Heart left ventricle (tissue), 16 donors: ENCODE results near the gene ROGDI. TPM values are rescaled to one million over a fixed set of nuclear protein-coding genes. Genes with fewer than 3 reads are reported as not detected.

ENCODE experiments used
- ATAC-seq, 4 donors: fragments of 200-7000 bp; cut with Tn5 transposase; one replicate each; pipeline ENCODE4 v1.9.1; 2020 to 2022; ENCODE audit warnings: moderate library complexity in 4 of 4, mild to moderate bottlenecking in 3 of 4, moderate number of reproducible peaks in 1 of 4
- DNase-seq, 5 donors: peaks; one replicate each; pipeline ENCODE4 v3.0.0-alpha.2; 2020
- H3K27ac ChIP-seq, 12 donors: fragments of 200-600 bp; sonication (generic) in 4 of 12; one replicate each; pipeline versions ENCODE4 v1.5.0 to v1.8.0; 2016 to 2022; ENCODE audit warnings: mild to moderate bottlenecking in 2 of 12
- H3K27me3 ChIP-seq, 9 donors: fragments of 200-600 bp; sonication (generic) in 2 of 9; one replicate each; pipeline versions ENCODE4 v1.5.1 to v1.8.0; 2016 to 2022; ENCODE audit warnings: mild to moderate bottlenecking in 3 of 9
- H3K36me3 ChIP-seq, 9 donors: fragments of 200-600 bp; sonication (generic) in 2 of 9; one replicate each; pipeline versions ENCODE4 v1.5.0 to v1.8.0; 2018 to 2022; ENCODE audit warnings: mild to moderate bottlenecking in 2 of 9
- H3K4me1 ChIP-seq, 12 donors: fragments of 200-600 bp; sonication (generic) in 4 of 12; one replicate each; pipeline versions ENCODE4 v1.5.0 to v1.8.0; 2016 to 2022; ENCODE audit warnings: mild to moderate bottlenecking in 3 of 12
- H3K4me3 ChIP-seq, 12 donors: fragments of 200-600 bp; sonication (generic) in 4 of 12; one replicate each; pipeline versions ENCODE4 v1.5.0 to v1.8.0; 2017 to 2022; ENCODE audit warnings: mild to moderate bottlenecking in 9 of 12, moderate library complexity in 4 of 12
- H3K9me3 ChIP-seq, 12 donors: fragments of 200-600 bp; sonication (generic) in 4 of 12; one replicate each; pipeline versions ENCODE4 v1.5.0 to v1.8.0; 2016 to 2022; ENCODE audit warnings: mild to moderate bottlenecking in 1 of 12
- POLR2A ChIP-seq, 2 donors: fragments of 450-650 bp; IDR thresholded peaks; one replicate each; pipeline ENCODE4 v1.6.1; 2017; ENCODE audit warnings: antibody characterized with exemption in 2 of 2, mild to moderate bottlenecking in 2 of 2, moderate library complexity in 2 of 2
- WGBS, 4 donors: extraction: QIAGEN DNeasy Blood & Tissue Kit in 2 of 4; methylation state at CpG; one replicate each; pipeline versions ENCODE4 v1.1.5 to v1.1.7; 2013 to 2018; 5-methylcytosine and 5-hydroxymethylcytosine counted together
- intact Hi-C, 10 donors: fragments of 100-400 bp; cut with DNase I; formaldehyde crosslinking; loops; one replicate each; pipeline versions ENCODE4 v1.11.1 to v1.14.2; 2022
- polyA plus RNA-seq, 2 donors: library from polyadenylated mRNA; stranded (reverse); fragments of 200-250 nt; gene quantifications; one replicate each; pipeline ENCODE4 v1.2.3, GENCODE V29; 2013
- total RNA-seq, 9 donors: library from RNA; depleted of rRNA in 2 of 9; stranded (reverse); fragments of >200 nt in 2 of 9; fragmentation: NEBNext Ultra II Directional in 3 of 9; extraction: Animal tissue kit (Norgen Biotek cat#: 25700) in 3 of 9; gene quantifications; one replicate each; pipeline versions ENCODE4 v1.1.0 to v1.2.4, GENCODE V29; 2016 to 2023
- TF ChIP-seq, protein P1 (sequence below), 12 donors: fragments of 200-600 bp; sonication (generic) in 4 of 12; IDR thresholded peaks; one replicate each; pipeline versions ENCODE4 v1.5.0 to v1.8.0; 2018 to 2022; ENCODE audit warnings: antibody characterized with exemption in 12 of 12, mild to moderate bottlenecking in 5 of 12
- donor health status: ischemic (EF 13 %, LVEDD 7.1; RV severe dilation, severe dysfunction).
- donor health status: healthy with polysubstance abuse.
- donor health status: DM: no; HTN: yes; CAD: no.
- donor health status: DM: no; HTN: no; CAD: no.
- donor health status: ischemic (EF 25% LVEDD 6.9; RV normal size, moderate dysfunction).
- donor health status: ischemic (EF 25% LVEDD 5.7; RV mildly dilated, moderate dysfunction).
- donor health status: healthy.
- donor health status: DM: yes; HTN: yes; CAD: no.
- donor health status: ischemic (EF 35%, LVEDD 5.7; RV mildly dilated, moderate dysfunction).
- donor health status: nonischemic (EF 11% LVEDD 7.7; RV severe dilation, severe dysfunction).
- donor health status: DM: yes; HTN: yes; CAD: no.
- donor health status: PGD.
- donor health status: ischemic (EF 29% LVEDD 5.4; RV normal size, mild dysfunction).
- donor health status: nonischemic (EF 23%, LVEDD 6.1; RV moderate dilation, normal function).

ROGDI gene
- total and polyA plus RNA-seq, 11 donors = 43.4 to 167 (median 95.0) TPM

- TF ChIP-seq, protein P1, sequence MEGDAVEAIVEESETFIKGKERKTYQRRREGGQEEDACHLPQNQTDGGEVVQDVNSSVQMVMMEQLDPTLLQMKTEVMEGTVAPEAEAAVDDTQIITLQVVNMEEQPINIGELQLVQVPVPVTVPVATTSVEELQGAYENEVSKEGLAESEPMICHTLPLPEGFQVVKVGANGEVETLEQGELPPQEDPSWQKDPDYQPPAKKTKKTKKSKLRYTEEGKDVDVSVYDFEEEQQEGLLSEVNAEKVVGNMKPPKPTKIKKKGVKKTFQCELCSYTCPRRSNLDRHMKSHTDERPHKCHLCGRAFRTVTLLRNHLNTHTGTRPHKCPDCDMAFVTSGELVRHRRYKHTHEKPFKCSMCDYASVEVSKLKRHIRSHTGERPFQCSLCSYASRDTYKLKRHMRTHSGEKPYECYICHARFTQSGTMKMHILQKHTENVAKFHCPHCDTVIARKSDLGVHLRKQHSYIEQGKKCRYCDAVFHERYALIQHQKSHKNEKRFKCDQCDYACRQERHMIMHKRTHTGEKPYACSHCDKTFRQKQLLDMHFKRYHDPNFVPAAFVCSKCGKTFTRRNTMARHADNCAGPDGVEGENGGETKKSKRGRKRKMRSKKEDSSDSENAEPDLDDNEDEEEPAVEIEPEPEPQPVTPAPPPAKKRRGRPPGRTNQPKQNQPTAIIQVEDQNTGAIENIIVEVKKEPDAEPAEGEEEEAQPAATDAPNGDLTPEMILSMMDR (IDR thresholded peaks at IDR 0.05) = no peak
- TF ChIP-seq POLR2A (IDR thresholded peaks at IDR 0.05) = no peak
- WGBS, 4 donors = 88 to 89% (median 89%) methylated on average over 2 of the region's 2 CpGs
- no peak for ATAC-seq
- H3K4me3 ChIP-seq = no peak overlapping the region
- no peaks in the 10 kb centered on the region for H3K36me3 ChIP-seq
- no peaks in the 10 kb centered on the region for H3K9me3 ChIP-seq
- H3K4me1 ChIP-seq = no peaks in the 10 kb centered on the region
- no peak for DNase-seq
- H3K27me3 ChIP-seq = no peaks in the 10 kb centered on the region
- intact Hi-C loops = no loop called here
- no peak overlapping the region for H3K27ac ChIP-seq
Observed at GRCh38 chr16:4776141-4776705, 26.2 kb downstream of the ROGDI start.

DNA sequence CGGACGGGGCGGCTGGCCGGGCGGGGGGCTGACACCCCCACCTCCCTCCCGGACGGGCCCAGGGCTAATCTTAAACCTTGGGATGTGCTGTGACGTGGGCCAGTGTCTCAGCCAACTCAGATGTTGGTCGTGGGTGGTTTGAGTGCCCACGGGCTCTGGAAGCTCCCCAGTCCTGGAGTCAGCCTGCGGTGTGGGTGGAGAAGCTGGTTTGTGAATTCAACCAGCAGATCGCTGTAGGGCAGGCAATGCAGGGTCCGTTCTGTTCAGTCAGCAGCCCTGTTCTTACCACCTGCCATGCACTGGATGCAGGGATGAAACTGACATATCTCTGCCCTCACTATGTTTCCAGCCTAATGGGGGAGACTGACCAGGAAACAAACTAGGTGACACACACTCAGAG lies 27.4 kb downstream of the ROGDI start:
- Histone ChIP-seq H3K36me3 (no peaks in the 10 kb centered on the region), H3K9me3 (no peaks in the 10 kb centered on the region), H3K27me3 (no peaks in the 10 kb centered on the region), H3K4me1 (no peaks in the 10 kb centered on the region), H3K27ac (no peak overlapping the region), H3K4me3 (no peak overlapping the region)
- intact Hi-C loops = no loop called here
- DNase-seq (no peak), ATAC-seq (no peak)
- TF ChIP-seq, protein P1 (IDR thresholded peaks at IDR 0.05) = no peak
- no peak for TF ChIP-seq POLR2A (IDR thresholded peaks at IDR 0.05)
- WGBS, 4 donors = 88 to 90% (median 89%) methylated on average over 3 to 13 of the region's 13 CpGs

GRCh38 chr16:4772351-4772750 lies 30.1 kb downstream of the ROGDI start:
- Histone ChIP-seq H3K27me3 (no peaks in the 10 kb centered on the region), H3K36me3 (no peaks in the 10 kb centered on the region), H3K27ac (no peak overlapping the region), H3K9me3 (no peaks in the 10 kb centered on the region), H3K4me3 (no peak overlapping the region), H3K4me1 (peaks cover 2 to 20% (median 13%) of the 10 kb centered on the region in 12 donors)
- DNase-seq = no peak
- no peak for ATAC-seq
- intact Hi-C loops = no loop called here
- 81 to 89% (median 83%) methylated on average over 5 of the region's 5 CpGs for WGBS, 4 donors
- TF ChIP-seq, protein P1 (IDR thresholded peaks at IDR 0.05) = no peak
- TF ChIP-seq POLR2A (IDR thresholded peaks at IDR 0.05) = no peak

DNA sequence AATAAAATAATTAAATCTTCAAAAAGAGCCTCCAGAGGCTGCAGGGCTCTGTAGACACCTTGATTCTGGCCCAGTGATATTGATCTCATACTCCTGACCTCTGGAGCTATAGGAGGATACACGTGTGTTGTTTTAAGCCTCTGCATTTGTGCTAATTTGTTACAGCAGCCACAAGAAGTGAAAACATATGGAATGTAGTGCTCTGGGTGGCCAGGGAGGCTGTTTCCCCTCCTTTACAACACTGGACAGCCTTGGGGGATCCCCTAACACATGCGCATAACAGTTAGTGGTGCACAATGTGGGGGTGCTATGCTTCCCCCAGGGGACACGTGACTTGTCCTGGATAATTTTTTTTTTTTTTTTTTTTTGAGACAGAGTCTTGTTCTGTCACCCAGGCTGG lies 30.8 kb downstream of the ROGDI start:
- no peak overlapping the region for H3K4me3 ChIP-seq
- intact Hi-C loops = loop anchor here in 1 of 10 donors (2.0 kb wide), 1 partner anchor 29 kb away; no protein-coding TSS in a partner anchor
- ATAC-seq (no peak), DNase-seq (no peak)
- 73 to 81% (median 75%) methylated on average over 3 of the region's 3 CpGs for WGBS, 4 donors
- no peak overlapping the region for H3K27ac ChIP-seq
- TF ChIP-seq, protein P1 (IDR thresholded peaks at IDR 0.05) = no peak
- no peak for TF ChIP-seq POLR2A (IDR thresholded peaks at IDR 0.05)
- H3K9me3 ChIP-seq = no peaks in the 10 kb centered on the region
- no peaks in the 10 kb centered on the region for H3K36me3 ChIP-seq
- no peaks in the 10 kb centered on the region for H3K27me3 ChIP-seq
- peaks cover 2 to 21% (median 14%) of the 10 kb centered on the region in 12 donors for H3K4me1 ChIP-seq
